Breast epithelium (tissue), 4 donors: ENCODE results near the gene PDSS2. TPM values are rescaled to one million over a fixed set of nuclear protein-coding genes. Genes with fewer than 3 reads are reported as not detected.
"Not testable (repeated sequence)": the region's sequence is repeated elsewhere in the genome, so short reads cannot be mapped to it uniquely, and the experiment has no call there.

Source experiments
- DNase-seq, 2 donors: peaks; one replicate each; pipeline ENCODE4 v3.0.0-alpha.2; 2019; ENCODE audit warnings: low spot score in 2 of 2
- H3K27ac ChIP-seq, 2 donors: fragments of 200-600 bp; sonication (generic) in 1 of 2; one replicate each; pipeline ENCODE4 v1.5.1; 2016 to 2019; ENCODE audit warnings: mild to moderate bottlenecking in 1 of 2
- H3K27me3 ChIP-seq, 2 donors: fragments of 200-600 bp; sonication (generic) in 1 of 2; one replicate each; pipeline versions ENCODE4 v1.5.1 to v1.6.0; 2017 to 2019; ENCODE audit warnings: control low read depth in 1 of 2, mild to moderate bottlenecking in 1 of 2
- H3K36me3 ChIP-seq: fragments of 200-600 bp; one replicate; pipeline ENCODE4 v1.5.1; 2019
- H3K4me1 ChIP-seq, 2 donors: fragments of 200-600 bp; sonication (generic); one replicate each; pipeline ENCODE4 v1.5.1; 2016 to 2019; ENCODE audit warnings: control low read depth in 1 of 2
- H3K4me3 ChIP-seq, 3 donors: fragments of 200-600 bp; sonication (generic); 1 replicate in 2 of 3; 2 replicates in 1 of 3; pipeline ENCODE4 v1.5.1; 2016 to 2019; ENCODE audit warnings: mild to moderate bottlenecking in 3 of 3, moderate library complexity in 2 of 3
- H3K9me3 ChIP-seq, 2 donors: fragments of 200-600 bp; sonication (generic) in 1 of 2; one replicate each; pipeline ENCODE4 v1.5.1; 2016 to 2019; ENCODE audit warnings: control low read depth in 1 of 2
- POLR2A ChIP-seq: fragments of 450-650 bp; IDR thresholded peaks from one replicate; pipeline ENCODE4 v1.6.1; 2016; ENCODE audit warnings: antibody characterized with exemption, mild to moderate bottlenecking, moderate library complexity
- POLR2AphosphoS5 ChIP-seq, 3 donors: sonication (generic); formaldehyde crosslinking; IDR thresholded peaks; one replicate each; pipeline ENCODE4 v1.6.1; 2017; ENCODE audit warnings: antibody characterized with exemption in 3 of 3
- intact Hi-C: fragments of 100-400 bp; cut with DNase I; formaldehyde crosslinking; loops from one replicate; pipeline ENCODE4 v1.15.1; 2023; ENCODE audit warnings: low total_unique reads
- total RNA-seq, 3 donors: library from RNA; depleted of rRNA; stranded (reverse); fragments of >200 nt; gene quantifications; one replicate each; pipeline ENCODE4 v1.1.0, GENCODE V29; 2016
- TF ChIP-seq, protein P1 (sequence below), 3 donors: fragments of 450-650 bp; IDR thresholded peaks; one replicate each; pipeline ENCODE4 v1.5.1; 2016 to 2017; ENCODE audit warnings: antibody characterized with exemption in 3 of 3, mild to moderate bottlenecking in 3 of 3, moderate library complexity in 3 of 3

Gene PDSS2
- total RNA-seq, 3 donors from 2014 or later: 6.9 to 13.5 (median 11.1) TPM

DNA sequence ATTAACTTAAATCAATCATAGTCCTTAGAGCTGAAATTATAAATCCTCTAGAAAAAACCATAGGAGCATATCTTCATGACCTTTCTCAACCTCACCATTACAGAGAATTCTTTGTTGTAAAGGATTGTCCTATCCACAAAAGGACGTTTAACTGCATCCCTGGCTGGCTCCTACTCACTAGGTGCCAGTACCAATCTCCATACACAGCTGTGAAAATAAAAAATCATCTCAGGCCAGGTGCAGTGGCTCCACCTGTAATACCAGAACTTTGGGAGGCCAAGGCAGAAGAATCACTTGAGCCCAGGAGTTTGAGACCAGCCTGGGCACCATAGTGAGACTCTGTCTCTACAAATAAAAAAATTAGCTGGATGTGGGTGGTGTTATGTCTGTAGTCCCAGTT lies 89.9 kb downstream of the PDSS2 start:
- Histone ChIP-seq H3K4me3 (no peak overlapping the region), H3K4me1 (no peaks in the 10 kb centered on the region), H3K36me3 (no peaks in the 10 kb centered on the region), H3K27ac (no peak overlapping the region), H3K27me3 (no peaks in the 10 kb centered on the region), H3K9me3 (no peaks in the 10 kb centered on the region)
- DNase-seq: no peak
- TF ChIP-seq POLR2A: no peak
- no peak for TF ChIP-seq POLR2AphosphoS5 (IDR thresholded peaks at IDR 0.05)
- TF ChIP-seq, protein P1, sequence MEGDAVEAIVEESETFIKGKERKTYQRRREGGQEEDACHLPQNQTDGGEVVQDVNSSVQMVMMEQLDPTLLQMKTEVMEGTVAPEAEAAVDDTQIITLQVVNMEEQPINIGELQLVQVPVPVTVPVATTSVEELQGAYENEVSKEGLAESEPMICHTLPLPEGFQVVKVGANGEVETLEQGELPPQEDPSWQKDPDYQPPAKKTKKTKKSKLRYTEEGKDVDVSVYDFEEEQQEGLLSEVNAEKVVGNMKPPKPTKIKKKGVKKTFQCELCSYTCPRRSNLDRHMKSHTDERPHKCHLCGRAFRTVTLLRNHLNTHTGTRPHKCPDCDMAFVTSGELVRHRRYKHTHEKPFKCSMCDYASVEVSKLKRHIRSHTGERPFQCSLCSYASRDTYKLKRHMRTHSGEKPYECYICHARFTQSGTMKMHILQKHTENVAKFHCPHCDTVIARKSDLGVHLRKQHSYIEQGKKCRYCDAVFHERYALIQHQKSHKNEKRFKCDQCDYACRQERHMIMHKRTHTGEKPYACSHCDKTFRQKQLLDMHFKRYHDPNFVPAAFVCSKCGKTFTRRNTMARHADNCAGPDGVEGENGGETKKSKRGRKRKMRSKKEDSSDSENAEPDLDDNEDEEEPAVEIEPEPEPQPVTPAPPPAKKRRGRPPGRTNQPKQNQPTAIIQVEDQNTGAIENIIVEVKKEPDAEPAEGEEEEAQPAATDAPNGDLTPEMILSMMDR (IDR thresholded peaks at IDR 0.05): no peak
- intact Hi-C loops: no loop called here

GRCh38 chr6:107368471-107368870 lies 90.9 kb downstream of the PDSS2 start:
- Histone ChIP-seq H3K4me3 (no peak overlapping the region), H3K27me3 (no peaks in the 10 kb centered on the region), H3K36me3 (no peaks in the 10 kb centered on the region), H3K4me1 (no peaks in the 10 kb centered on the region), H3K9me3 (no peaks in the 10 kb centered on the region), H3K27ac (no peak overlapping the region)
- no peak for TF ChIP-seq POLR2AphosphoS5 (IDR thresholded peaks at IDR 0.05)
- TF ChIP-seq, protein P1 (IDR thresholded peaks at IDR 0.05): no peak
- TF ChIP-seq POLR2A: no peak
- DNase-seq: no peak
- intact Hi-C loops: no loop called here

DNA sequence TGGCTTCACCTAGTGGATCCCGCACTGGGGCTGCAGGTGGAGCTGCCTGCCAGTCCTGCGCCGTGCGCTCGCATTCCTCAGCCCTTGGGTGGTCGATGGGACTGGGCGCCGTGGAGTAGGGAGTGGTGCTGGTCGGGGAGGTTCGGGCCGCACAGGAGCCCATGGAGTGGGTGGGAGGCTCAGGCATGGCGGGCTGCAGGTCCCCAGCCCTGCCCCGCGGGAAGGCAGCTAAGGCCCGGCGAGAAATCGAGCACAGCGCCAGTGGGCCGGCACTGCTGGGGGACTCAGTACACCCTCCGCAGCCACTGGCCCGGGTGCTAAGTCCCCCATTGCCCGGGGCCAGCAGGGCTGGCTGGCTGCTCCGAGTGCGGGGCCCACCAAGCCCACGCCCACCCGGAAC lies 95.2 kb downstream of the PDSS2 start:
- intact Hi-C loops, H3K4me3 ChIP-seq, H3K27me3 ChIP-seq, DNase-seq, H3K9me3 ChIP-seq, H3K36me3 ChIP-seq, H3K4me1 ChIP-seq, H3K27ac ChIP-seq: not testable (repeated sequence)

- Histone ChIP-seq H3K4me1 (no peaks in the 10 kb centered on the region), H3K4me3 (no peak overlapping the region), H3K27me3 (no peaks in the 10 kb centered on the region), H3K36me3 (no peaks in the 10 kb centered on the region), H3K27ac (no peak overlapping the region), H3K9me3 (peaks cover 0 to 6% of the 10 kb centered on the region in 2 donors)
- TF ChIP-seq POLR2AphosphoS5 (IDR thresholded peaks at IDR 0.05) (no peak), POLR2A (no peak)
- TF ChIP-seq, protein P1 (IDR thresholded peaks at IDR 0.05): no peak
- intact Hi-C loops: no loop called here
- DNase-seq: no peak
These were observed 97.4 kb downstream of the PDSS2 start for GRCh38 chr6:107361753-107362604.

GRCh38 chr6:107360476-107360875 lies 98.9 kb downstream of the PDSS2 start:
- H3K4me3 ChIP-seq: no peak overlapping the region
- TF ChIP-seq POLR2A (no peak), POLR2AphosphoS5 (IDR thresholded peaks at IDR 0.05) (no peak)
- TF ChIP-seq, protein P1 (IDR thresholded peaks at IDR 0.05): no peak
- H3K9me3 ChIP-seq: peaks cover 0 to 6% of the 10 kb centered on the region in 2 donors
- no peak overlapping the region for H3K27ac ChIP-seq
- no peaks in the 10 kb centered on the region for H3K4me1 ChIP-seq
- DNase-seq: no peak
- intact Hi-C loops: no loop called here
- no peaks in the 10 kb centered on the region for H3K27me3 ChIP-seq
- no peaks in the 10 kb centered on the region for H3K36me3 ChIP-seq
